HepG2 (cell line): ENCODE measurements around the gene FZD4. TPM values are rescaled to one million over a fixed set of nuclear protein-coding genes. Genes with fewer than 3 reads are reported as not detected.

Source experiments
- ARID4A ChIP-seq: sonication (generic); formaldehyde crosslinking; IDR thresholded peaks from 2 replicates; pipeline ENCODE4 v1.5.0; 2020; ENCODE audit warnings: mild to moderate bottlenecking, missing genetic modification reagents, borderline replicate concordance
- ETV6 ChIP-seq: sonication (generic); formaldehyde crosslinking; conservative IDR thresholded peaks from 2 replicates; pipeline ENCODE4 v1.4.0; 2020; ENCODE audit warnings: missing genetic modification reagents
- HDAC1 ChIP-seq: sonication (generic); formaldehyde crosslinking; IDR thresholded peaks from 2 replicates; pipeline ENCODE4 v1.5.1; 2020; ENCODE audit warnings: mild to moderate bottlenecking, missing genetic modification reagents
- HOMEZ ChIP-seq: IDR thresholded peaks from 2 replicates; pipeline ENCODE4 v1.6.1; 2016; ENCODE audit warnings: low read depth
- MIER3 ChIP-seq: IDR thresholded peaks from 2 replicates; pipeline ENCODE4 v1.6.1; 2016; ENCODE audit warnings: missing compliant biosample characterization, borderline replicate concordance
- REPIN1 ChIP-seq: sonication (generic); formaldehyde crosslinking; IDR thresholded peaks from 2 replicates; pipeline ENCODE4 v1.8.0; 2022; ENCODE audit warnings: missing genetic modification reagents, low read depth, mild to moderate bottlenecking, borderline replicate concordance
- RXRA ChIP-seq: sonication (generic); formaldehyde crosslinking; IDR thresholded peaks from 2 replicates; pipeline ENCODE4 v1.5.1; 2020; ENCODE audit warnings: missing genetic modification reagents
- TERF1 ChIP-seq: sonication (generic); formaldehyde crosslinking; IDR thresholded peaks from 2 replicates; pipeline ENCODE4 v1.8.0; 2022; ENCODE audit warnings: mild to moderate bottlenecking, missing genetic modification reagents, moderate library complexity
- TOPORS ChIP-seq: sonication (generic); formaldehyde crosslinking; IDR thresholded peaks from 2 replicates; pipeline ENCODE4 v1.8.0; 2023; ENCODE audit warnings: mild to moderate bottlenecking, missing genetic modification reagents
- ZNF101 ChIP-seq: sonication (generic); formaldehyde crosslinking; IDR thresholded peaks from 2 replicates; pipeline ENCODE4 v1.4.0; 2020; ENCODE audit warnings: mild to moderate bottlenecking, low read depth, missing genetic modification reagents, borderline replicate concordance
- ZNF574 ChIP-seq: sonication (generic); formaldehyde crosslinking; IDR thresholded peaks from 2 replicates; pipeline ENCODE4 v1.4.0; 2020; ENCODE audit warnings: missing genetic modification reagents
- polyA plus RNA-seq, 8 experiments: library from polyadenylated mRNA; depleted of rRNA in 3 of 8; stranded (reverse) in 7 of 8; unstranded in 1 of 8; fragments of >200 nt; fragmentation: Illumina TruSeq in 4 of 8; extraction: Trizol in 4 of 8; gene quantifications; 2 replicates each; pipeline versions ENCODE4 v1.2.1 to v1.2.3, GENCODE V29; 2011 to 2016; ENCODE audit warnings: low read depth in 4 of 8, missing spikeins in 1 of 8, mixed read lengths in 1 of 8; ENCODE audit not compliant: insufficient read depth in 1 of 8
- total RNA-seq, 5 experiments: library from RNA; depleted of rRNA; stranded (reverse); fragments of >200 nt; fragmentation: Illumina TruSeq; extraction: Trizol; gene quantifications; 2 replicates each; pipeline ENCODE4 v1.2.3, GENCODE V29; 2016; ENCODE audit warnings: low read depth in 1 of 5
- TF ChIP-seq, protein P1 (sequence below): sonication (generic); formaldehyde crosslinking; IDR thresholded peaks from 2 replicates; pipeline ENCODE4 v1.5.1; 2020; ENCODE audit warnings: mild to moderate bottlenecking, missing genetic modification reagents
- TF ChIP-seq, protein P2 (sequence below): sonication (generic); formaldehyde crosslinking; IDR thresholded peaks from 2 replicates; pipeline ENCODE4 v1.8.0; 2023; ENCODE audit warnings: mild to moderate bottlenecking, missing genetic modification reagents

FZD4 gene
- total and polyA plus RNA-seq, 2 of the 13 experiments (the other 11 are each of a cell fraction or from before 2014, with no cell fraction given) = 46.5 to 70.4 TPM

GRCh38 chr11:86940122-86940777, 14.9 kb downstream of the FZD4 start (continued):
- peak; percentile 51; the same call in 1 of the 2 replicates for TF ChIP-seq HDAC1 (CRISPR knock-in tag)
- TF ChIP-seq, protein P1, sequence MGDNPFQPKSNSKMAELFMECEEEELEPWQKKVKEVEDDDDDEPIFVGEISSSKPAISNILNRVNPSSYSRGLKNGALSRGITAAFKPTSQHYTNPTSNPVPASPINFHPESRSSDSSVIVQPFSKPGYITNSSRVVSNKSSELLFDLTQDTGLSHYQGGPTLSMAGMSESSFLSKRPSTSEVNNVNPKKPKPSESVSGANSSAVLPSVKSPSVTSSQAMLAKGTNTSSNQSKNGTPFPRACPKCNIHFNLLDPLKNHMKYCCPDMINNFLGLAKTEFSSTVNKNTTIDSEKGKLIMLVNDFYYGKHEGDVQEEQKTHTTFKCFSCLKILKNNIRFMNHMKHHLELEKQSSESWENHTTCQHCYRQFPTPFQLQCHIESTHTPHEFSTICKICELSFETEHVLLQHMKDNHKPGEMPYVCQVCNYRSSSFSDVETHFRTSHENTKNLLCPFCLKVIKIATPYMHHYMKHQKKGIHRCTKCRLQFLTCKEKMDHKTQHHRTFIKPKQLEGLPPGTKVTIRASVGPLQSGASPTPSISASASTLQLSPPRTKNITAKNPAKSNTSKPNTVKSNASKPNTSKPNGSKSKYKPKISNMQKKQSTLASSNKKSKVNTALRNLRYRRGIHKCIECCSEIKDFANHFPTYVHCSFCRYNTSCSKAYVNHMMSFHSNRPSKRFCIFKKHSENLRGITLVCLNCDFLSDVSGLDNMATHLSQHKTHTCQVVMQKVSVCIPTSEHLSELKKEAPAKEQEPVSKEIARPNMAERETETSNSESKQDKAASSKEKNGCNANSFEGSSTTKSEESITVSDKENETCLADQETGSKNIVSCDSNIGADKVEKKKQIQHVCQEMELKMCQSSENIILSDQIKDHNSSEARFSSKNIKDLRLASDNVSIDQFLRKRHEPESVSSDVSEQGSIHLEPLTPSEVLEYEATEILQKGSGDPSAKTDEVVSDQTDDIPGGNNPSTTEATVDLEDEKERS (CRISPR knock-in tag) = no peak
- 0 out of 2 replicates have a peak, but pooled peaks have one; percentile 36 for TF ChIP-seq TOPORS (CRISPR knock-in tag)
- no peak for TF ChIP-seq ZNF101 (CRISPR knock-in tag)
- peak; percentile 74; the same call in 1 of the 2 replicates for TF ChIP-seq ETV6 (CRISPR knock-in tag)
- no peak for TF ChIP-seq HOMEZ (CRISPR knock-in tag)
- TF ChIP-seq REPIN1 = peak; percentile 64; the same call in 1 of the 2 replicates
- TF ChIP-seq TERF1 = no peak
- 0 out of 2 replicates have a peak, but pooled peaks have one; percentile 16 for TF ChIP-seq MIER3
- TF ChIP-seq ARID4A = peak; percentile 59; the same call in 1 of the 2 replicates
- TF ChIP-seq, protein P2, sequence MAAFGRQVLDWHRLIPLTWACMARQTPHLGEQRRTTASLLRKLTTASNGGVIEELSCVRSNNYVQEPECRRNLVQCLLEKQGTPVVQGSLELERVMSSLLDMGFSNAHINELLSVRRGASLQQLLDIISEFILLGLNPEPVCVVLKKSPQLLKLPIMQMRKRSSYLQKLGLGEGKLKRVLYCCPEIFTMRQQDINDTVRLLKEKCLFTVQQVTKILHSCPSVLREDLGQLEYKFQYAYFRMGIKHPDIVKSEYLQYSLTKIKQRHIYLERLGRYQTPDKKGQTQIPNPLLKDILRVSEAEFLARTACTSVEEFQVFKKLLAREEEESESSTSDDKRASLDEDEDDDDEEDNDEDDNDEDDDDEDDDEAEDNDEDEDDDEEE (CRISPR knock-in tag) = peak; percentile 83; the same call in 1 of the 2 replicates
- 0 out of 2 replicates have a peak, but pooled peaks have one; percentile 30 for TF ChIP-seq ZNF574 (CRISPR knock-in tag)
- TF ChIP-seq RXRA = peak; percentile 69
